IPS DF 6.9 (cell line): ENCODE results near the gene SDCBP2.

Experiments used
- DNase-seq: peaks from one replicate; pipeline ENCODE4 v3.0.0-alpha.2; 2013; ENCODE audit warnings: low read depth, low spot score
- H3K27ac ChIP-seq: one replicate; pipeline ENCODE4 v1.5.1; 2013; ENCODE audit warnings: low read length, control low read depth
- H3K27me3 ChIP-seq: 2 replicates; pipeline ENCODE4 v1.6.1; 2013; ENCODE audit warnings: mild to moderate bottlenecking, low read length; ENCODE audit not compliant: control insufficient read depth, insufficient read depth
- H3K36me3 ChIP-seq: 2 replicates; pipeline ENCODE4 v1.6.1; 2013; ENCODE audit warnings: low read length; ENCODE audit not compliant: control insufficient read depth, insufficient read depth
- H3K4me1 ChIP-seq: 2 replicates; pipeline ENCODE4 v1.6.1; 2013; ENCODE audit warnings: low read length; ENCODE audit not compliant: control insufficient read depth, insufficient read depth
- H3K4me3 ChIP-seq: 2 replicates; pipeline ENCODE4 v1.5.1; 2013; ENCODE audit warnings: mild to moderate bottlenecking, low read length
- H3K9me3 ChIP-seq: 2 replicates; pipeline ENCODE4 v1.6.1; 2013; ENCODE audit warnings: low read length, inconsistent platforms; ENCODE audit not compliant: control insufficient read depth, insufficient read depth
- WGBS: extraction: QIAGEN DNeasy Blood & Tissue Kit; methylation state at CpG from one replicate; pipeline ENCODE4 v1.1.7; 2013; ENCODE audit warnings: mixed read lengths, missing lambda C conversion rate; ENCODE audit not compliant: insufficient read length, insufficient coverage; 5-methylcytosine and 5-hydroxymethylcytosine counted together

SDCBP2 gene

DNA sequence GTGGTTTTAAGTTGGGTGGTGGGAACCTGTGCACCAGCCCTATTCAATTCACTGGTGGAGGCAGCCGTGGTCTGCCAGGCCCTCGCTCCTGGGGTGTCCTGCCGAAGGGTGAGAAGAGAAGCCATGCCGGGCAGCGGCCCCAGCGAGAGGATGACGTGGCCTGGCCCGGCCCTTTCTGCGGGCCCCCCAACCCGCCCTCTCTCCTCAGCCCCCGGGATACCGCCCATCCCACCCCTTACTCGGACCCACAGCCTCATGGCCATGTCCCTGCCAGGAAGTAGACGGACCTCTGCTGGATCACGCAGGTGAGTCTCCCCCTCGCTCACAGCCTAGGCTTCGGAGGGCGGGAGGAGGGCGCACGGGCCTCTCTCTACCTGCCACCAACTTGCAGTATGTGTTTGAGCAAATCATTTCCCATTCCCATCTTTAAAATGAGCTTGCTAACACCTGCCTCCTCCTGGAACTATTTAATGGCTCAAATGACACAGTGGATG lies 32.8 kb downstream of the SDCBP2 start:
- DNase-seq, result no peak
- H3K9me3 ChIP-seq, result no peaks in the 10 kb centered on the region
- WGBS, result no CpG with 5 or more reads among the region's 20 CpGs
- no peaks in the 10 kb centered on the region for H3K36me3 ChIP-seq
- no peaks in the 10 kb centered on the region for H3K27me3 ChIP-seq
- H3K4me1 ChIP-seq, result no peaks in the 10 kb centered on the region
- H3K27ac ChIP-seq, result no peak overlapping the region
- no peak overlapping the region for H3K4me3 ChIP-seq

DNA sequence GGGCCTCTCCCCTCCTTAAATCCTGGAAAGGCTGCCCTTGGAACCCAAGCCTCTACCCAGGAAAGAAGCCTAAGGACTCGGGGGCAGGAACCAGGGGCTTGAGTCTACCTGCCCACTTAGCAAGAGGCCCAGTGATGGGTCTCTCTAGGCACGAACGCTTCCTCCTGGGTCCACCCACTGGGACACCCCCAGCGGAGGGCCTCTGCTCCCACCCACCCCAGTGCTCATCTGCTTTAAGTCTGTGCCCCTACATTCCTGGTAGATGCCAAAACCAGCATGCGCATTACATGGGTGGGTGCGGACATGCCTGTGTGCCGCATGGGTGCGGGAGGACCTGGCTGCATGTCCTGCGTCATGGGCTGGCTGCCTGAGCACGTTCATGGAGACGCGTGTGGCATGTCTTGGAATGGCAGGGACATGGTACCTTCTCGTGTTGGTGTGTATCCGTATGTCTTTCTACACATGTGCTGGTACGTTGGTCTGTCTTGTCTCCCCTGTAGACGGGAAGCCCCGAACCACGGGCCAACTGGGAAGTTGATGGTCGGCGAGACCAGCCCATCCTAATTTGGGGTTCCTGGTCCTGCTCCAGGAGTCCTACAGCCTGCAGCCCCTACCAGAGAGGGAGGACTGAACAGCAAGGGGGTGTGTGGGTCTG lies 33.5 kb downstream of the SDCBP2 start:
- Histone ChIP-seq H3K36me3 (no peaks in the 10 kb centered on the region), H3K27ac (no peak overlapping the region), H3K4me3 (no peak overlapping the region), H3K27me3 (no peaks in the 10 kb centered on the region), H3K9me3 (no peaks in the 10 kb centered on the region), H3K4me1 (no peaks in the 10 kb centered on the region)
- no peak for DNase-seq
- WGBS, result no CpG with 5 or more reads among the region's 20 CpGs

- Histone ChIP-seq H3K36me3 (no peaks in the 10 kb centered on the region), H3K27ac (no peak overlapping the region), H3K9me3 (no peaks in the 10 kb centered on the region), H3K4me1 (no peaks in the 10 kb centered on the region), H3K27me3 (no peaks in the 10 kb centered on the region), H3K4me3 (no peak overlapping the region)
- WGBS, result no CpG with 5 or more reads among the region's 8 CpGs
- DNase-seq, result no peak
These were observed 34.4 kb downstream of the SDCBP2 start for GRCh38 chr20:1294497-1294896.

GRCh38 chr20:1293641-1294379 lies 35.1 kb downstream of the SDCBP2 start:
- WGBS, result no CpG with 5 or more reads among the region's 6 CpGs
- H3K9me3 ChIP-seq, result no peaks in the 10 kb centered on the region
- no peaks in the 10 kb centered on the region for H3K27me3 ChIP-seq
- no peaks in the 10 kb centered on the region for H3K4me1 ChIP-seq
- no peak overlapping the region for H3K27ac ChIP-seq
- no peak for DNase-seq
- H3K4me3 ChIP-seq, result no peak overlapping the region
- no peaks in the 10 kb centered on the region for H3K36me3 ChIP-seq

- Histone ChIP-seq H3K4me1 (no peaks in the 10 kb centered on the region; the same call in 1 of the 2 replicates), H3K27me3 (no peaks in the 10 kb centered on the region), H3K36me3 (no peaks in the 10 kb centered on the region), H3K9me3 (no peaks in the 10 kb centered on the region), H3K4me3 (no peak overlapping the region), H3K27ac (no peak overlapping the region)
- no peak for DNase-seq
- no CpG with 5 or more reads among the region's 1 CpG for WGBS
These were observed 36.3 kb downstream of the SDCBP2 start for GRCh38 chr20:1292620-1293019.

- no CpG with 5 or more reads among the region's 5 CpGs for WGBS
- H3K27me3 ChIP-seq, result no peaks in the 10 kb centered on the region
- no peak overlapping the region for H3K4me3 ChIP-seq
- H3K4me1 ChIP-seq, result no peaks in the 10 kb centered on the region; the same call in 1 of the 2 replicates
- H3K9me3 ChIP-seq, result no peaks in the 10 kb centered on the region
- H3K36me3 ChIP-seq, result no peaks in the 10 kb centered on the region
- no peak overlapping the region for H3K27ac ChIP-seq
- no peak for DNase-seq
These were observed 37.7 kb downstream of the SDCBP2 start for GRCh38 chr20:1291191-1291741.

GRCh38 chr20:1287787-1288569 lies 41.0 kb downstream of the SDCBP2 start:
- DNase-seq, result no peak
- H3K9me3 ChIP-seq, result no peaks in the 10 kb centered on the region
- no peak overlapping the region for H3K27ac ChIP-seq
- no peaks in the 10 kb centered on the region for H3K36me3 ChIP-seq
- no peak overlapping the region for H3K4me3 ChIP-seq
- no peaks in the 10 kb centered on the region; the same call in 1 of the 2 replicates for H3K4me1 ChIP-seq
- H3K27me3 ChIP-seq, result no peaks in the 10 kb centered on the region
- no CpG with 5 or more reads among the region's 11 CpGs for WGBS

DNA sequence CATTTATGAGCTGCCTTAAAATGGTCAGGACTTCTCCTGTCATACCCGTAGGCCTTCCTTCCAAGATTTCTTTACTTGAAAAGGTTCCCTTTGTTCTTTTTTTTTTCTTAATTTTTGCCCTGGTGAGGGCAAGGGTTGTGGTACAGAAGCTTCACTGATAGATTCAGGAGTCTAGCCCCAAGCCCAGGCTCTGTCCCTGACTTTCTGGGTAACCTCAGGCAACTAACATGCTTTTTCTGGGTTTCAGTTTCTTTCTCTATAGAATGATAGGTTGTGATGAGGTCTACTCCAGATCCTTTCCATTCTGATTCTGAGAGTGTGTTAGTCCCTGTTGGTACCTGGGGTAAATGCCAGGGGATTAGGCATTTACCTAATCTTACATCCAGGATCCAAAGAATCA lies 41.6 kb downstream of the SDCBP2 start:
- DNase-seq, result no peak
- H3K36me3 ChIP-seq, result no peaks in the 10 kb centered on the region
- no peaks in the 10 kb centered on the region for H3K27me3 ChIP-seq
- no peak overlapping the region for H3K4me3 ChIP-seq
- no peaks in the 10 kb centered on the region for H3K9me3 ChIP-seq
- H3K4me1 ChIP-seq, result no peaks in the 10 kb centered on the region; the same call in 1 of the 2 replicates
- WGBS, result no CpG with 5 or more reads among the region's 1 CpG
- no peak overlapping the region for H3K27ac ChIP-seq

DNA sequence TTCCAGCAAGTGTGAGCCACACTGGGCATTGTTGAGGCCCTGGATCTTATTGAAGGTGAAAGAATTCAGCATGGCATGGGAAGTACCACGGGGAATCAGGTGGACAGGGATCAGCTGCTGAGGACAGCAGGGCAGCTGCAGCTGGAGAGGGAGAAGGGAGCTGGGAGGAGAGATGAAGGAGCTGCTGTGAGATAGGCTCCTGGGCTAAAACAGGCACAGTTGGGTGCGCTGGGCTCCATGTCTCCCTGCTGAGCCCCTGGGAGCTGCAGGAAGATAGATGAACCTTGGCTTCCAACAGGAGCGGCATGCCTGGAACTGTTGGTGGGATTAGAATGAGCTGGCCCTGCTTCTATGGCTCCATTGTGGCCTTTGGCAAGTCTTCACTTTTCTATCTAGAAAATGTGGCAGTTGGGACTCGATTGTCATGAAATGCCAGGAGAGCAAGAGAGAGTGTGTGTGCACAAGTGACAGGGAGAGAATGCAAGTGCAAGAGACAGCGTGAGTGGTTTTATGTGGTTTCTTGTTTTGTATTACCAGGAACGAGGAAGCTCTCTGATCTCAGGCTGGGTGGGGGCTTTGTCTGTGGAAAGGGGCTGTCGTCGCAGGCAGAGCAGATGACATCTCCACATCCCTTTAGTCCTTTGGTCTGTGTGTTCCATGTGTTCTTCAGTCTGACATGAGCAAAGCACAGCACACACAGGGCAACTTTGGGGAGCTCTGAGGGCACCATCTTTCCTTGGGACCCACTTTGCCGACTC lies 42.5 kb downstream of the SDCBP2 start:
- H3K9me3 ChIP-seq, result no peaks in the 10 kb centered on the region
- no CpG with 5 or more reads among the region's 9 CpGs for WGBS

More for the DNA sequence above, 42.5 kb downstream of the SDCBP2 start:
- no peak overlapping the region for H3K27ac ChIP-seq
- DNase-seq, result no peak
- no peak overlapping the region for H3K4me3 ChIP-seq
- H3K27me3 ChIP-seq, result no peaks in the 10 kb centered on the region
- H3K36me3 ChIP-seq, result no peaks in the 10 kb centered on the region
- H3K4me1 ChIP-seq, result no peaks in the 10 kb centered on the region; the same call in 1 of the 2 replicates
